Suprapubic skin (tissue), 4 donors: ENCODE results near the gene DAND5.

ENCODE experiments used
- CTCF ChIP-seq, 2 donors: fragments of 200-600 bp in 1 of 2; fragments of 450-650 bp in 1 of 2; sonication (generic) in 1 of 2; IDR thresholded peaks; one replicate each; pipeline ENCODE4 v1.5.1; 2016 to 2019; ENCODE audit warnings: antibody characterized with exemption in 2 of 2, mild to moderate bottlenecking in 1 of 2, moderate library complexity in 1 of 2
- POLR2A ChIP-seq, 2 donors: fragments of 450-650 bp; IDR thresholded peaks; one replicate each; pipeline ENCODE4 v1.6.1; 2017; ENCODE audit warnings: antibody characterized with exemption in 2 of 2, mild to moderate bottlenecking in 2 of 2, moderate library complexity in 2 of 2
- POLR2AphosphoS5 ChIP-seq, 3 donors: sonication (generic); formaldehyde crosslinking; IDR thresholded peaks; one replicate each; pipeline ENCODE4 v1.6.1; 2017; ENCODE audit warnings: antibody characterized with exemption in 3 of 3

GRCh38 chr19:13016245-13016627 is 46.9 kb downstream of the DAND5 start:
- TF ChIP-seq POLR2A (IDR thresholded peaks at IDR 0.05) (no peak), CTCF (IDR thresholded peaks at IDR 0.05) (no peak), POLR2AphosphoS5 (IDR thresholded peaks at IDR 0.05) (no peak)
